Measurements from ENCODE around the gene KDSR. TPM values are rescaled to one million over a fixed set of nuclear protein-coding genes. Genes with fewer than 3 reads are reported as not detected.

The KDSR gene
- total and polyA plus RNA-seq, 2 of the 13 experiments (the other 11 are each of a cell fraction or from before 2014, with no cell fraction given): 10.4 to 20.9 TPM

DNA sequence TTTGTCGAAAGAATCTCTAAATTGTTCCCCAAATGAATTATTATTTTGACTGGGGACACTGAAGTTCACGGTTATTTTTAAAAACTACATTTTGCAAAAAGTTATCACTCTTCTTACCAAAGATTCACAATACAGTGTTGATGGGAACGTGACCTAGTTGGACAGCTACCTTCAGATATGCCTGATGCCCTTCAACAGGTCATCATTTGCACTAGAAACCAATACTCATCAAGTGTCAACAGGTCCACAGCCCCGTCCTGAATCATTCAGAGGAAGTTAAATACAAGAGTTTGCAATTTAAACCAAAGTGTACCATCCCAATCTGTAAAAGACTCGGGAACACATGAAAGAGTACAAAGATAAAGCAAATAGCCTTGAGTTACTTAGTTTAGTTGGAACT, 75.7 kb downstream of the KDSR start:
- Histone ChIP-seq H3K27me3 (ENCODE audit: control insufficient read depth in 1 of 2, insufficient read depth in 2 of 2, low read length in 2 of 2) (peaks cover 2 to 7% of the 10 kb centered on the region in 2 experiments; a peak in 1 of 5 replicates), H3K4me3 (replicated peaks in 1 of 3; ENCODE audit: insufficient read depth in 1 of 3, low read depth in 2 of 3, low read length in 3 of 3) (no peak overlapping the region), H3K9me3 (ENCODE audit: low read length) (no peaks in the 10 kb centered on the region), H3K79me2 (ENCODE audit: insufficient read depth, low read length) (no peaks in the 10 kb centered on the region), H2AFZ (ENCODE audit: low read length) (no peak overlapping the region), H3K4me2 (ENCODE audit: low read depth, low read length) (no peak overlapping the region), H3K9ac (ENCODE audit: insufficient read depth, low read depth, low read length) (no peak overlapping the region), H3K4me1 (ENCODE audit: insufficient read depth, low read length) (no peaks in the 10 kb centered on the region), H4K20me1 (ENCODE audit: insufficient read depth, low read length) (no peaks in the 10 kb centered on the region), H3K36me3 (replicated peaks in 1 of 2; ENCODE audit: control insufficient read depth in 1 of 2, insufficient read depth in 2 of 2, low read length in 2 of 2) (no peaks in the 10 kb centered on the region), H3K27ac (ENCODE audit: extremely low read length, insufficient read depth, low read length) (no peak overlapping the region)
- ChIA-PET POLR2A (no interaction called here), CTCF (ENCODE audit: low intra/inter-chr PET ratio, low total read pairs) (no interaction called here)
- in situ Hi-C loops (cut with HindIII; ENCODE audit: extremely low pct_ligation_motif_present, low pct_unique_long_range_greater_than_20kb): no loop called here
- WGBS (ENCODE audit: low lambda C conversion rate): 12% methylated on average over 5 of the region's 5 CpGs
- FAIRE-seq (no peak), ATAC-seq (no peak), DNase-seq (ENCODE audit: low spot score) (no peak)
- BruUV-seq (replicated peaks): no TSS peak
- intact Hi-C loops (cut with micrococcal nuclease; ENCODE audit: unreplicated experiment): no loop called here
- TF ChIP-seq ZSCAN9 (CRISPR knock-in tag; IDR thresholded peaks at IDR 0.05; ENCODE audit: borderline replicate concordance): no peak
- TF ChIP-seq, protein P1, sequence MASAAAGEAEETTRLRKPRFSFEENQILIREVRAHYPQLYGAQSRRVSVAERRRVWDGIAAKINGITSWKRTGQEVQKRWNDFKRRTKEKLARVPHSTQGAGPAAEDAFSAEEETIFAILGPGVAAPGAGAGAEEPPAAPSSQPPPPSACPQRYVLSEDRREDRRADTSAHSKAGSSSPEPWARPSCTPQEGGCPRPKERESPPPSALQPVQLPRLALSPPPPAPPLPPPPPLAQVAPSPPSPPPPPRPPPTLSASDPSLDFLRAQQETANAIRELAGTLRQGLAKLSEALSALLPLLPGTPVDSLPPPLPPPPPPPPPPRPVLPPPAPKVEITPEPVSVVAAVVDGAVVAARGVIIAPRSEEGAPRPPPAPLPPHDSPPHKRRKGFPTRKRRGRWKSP (CRISPR knock-in tag; IDR thresholded peaks at IDR 0.05): no peak
- no peak for TF ChIP-seq ZNF496 (CRISPR knock-in tag; IDR thresholded peaks at IDR 0.05; ENCODE audit: insufficient replicate concordance)
- no peak for TF ChIP-seq ZNF83 (CRISPR knock-in tag; IDR thresholded peaks at IDR 0.05; ENCODE audit: borderline replicate concordance)
- TF ChIP-seq STAG1 (CRISPR knock-in tag; IDR thresholded peaks at IDR 0.05): no peak
- TF ChIP-seq ZNF775 (CRISPR knock-in tag; IDR thresholded peaks at IDR 0.05; ENCODE audit: borderline replicate concordance): no peak
- no peak for TF ChIP-seq ZNF615 (CRISPR knock-in tag; IDR thresholded peaks at IDR 0.05; ENCODE audit: borderline replicate concordance)
- no peak for TF ChIP-seq KLF13 (CRISPR knock-in tag; IDR thresholded peaks at IDR 0.05)
- TF ChIP-seq ZNF670 (CRISPR knock-in tag; IDR thresholded peaks at IDR 0.05; ENCODE audit: borderline replicate concordance): no peak
- TF ChIP-seq ZNF12 (CRISPR knock-in tag; IDR thresholded peaks at IDR 0.05): no peak
- TF ChIP-seq SIN3A (IDR thresholded peaks at IDR 0.05; ENCODE audit: borderline replicate concordance, low read depth, low read length): no peak

All from HepG2 (cell line).